Rectal smooth muscle tissue (tissue), 1 donor: Measurements from ENCODE around the gene SPR.

Experiments used
- H3K27ac ChIP-seq: one replicate; pipeline ENCODE4 v1.7.0; 2013; ENCODE audit warnings: low read depth, low read length, inconsistent platforms
- H3K27me3 ChIP-seq: one replicate; pipeline ENCODE4 v1.7.0; 2013; ENCODE audit warnings: low read length; ENCODE audit not compliant: control insufficient read depth, insufficient read depth
- H3K36me3 ChIP-seq: one replicate; pipeline ENCODE4 v1.7.0; 2013; ENCODE audit warnings: low read length; ENCODE audit not compliant: control insufficient read depth, insufficient read depth
- H3K4me1 ChIP-seq: one replicate; pipeline ENCODE4 v1.7.0; 2013; ENCODE audit warnings: low read length; ENCODE audit not compliant: control insufficient read depth, insufficient read depth
- H3K4me3 ChIP-seq: one replicate; pipeline ENCODE4 v1.7.0; 2013; ENCODE audit warnings: low read length
- H3K9ac ChIP-seq: one replicate; pipeline ENCODE4 v1.7.0; 2013; ENCODE audit warnings: low read length

SPR gene

GRCh38 chr2:72887032-72887739 lies at the start of gene SPR:
SPR (plus strand) TSS chr2:72887408; CDS start chr2:72887433, 25 bp downstream.
- H3K9ac ChIP-seq = peak within 1 kb of the TSS; percentile 65
- H3K4me3 ChIP-seq = peak within 1 kb of the TSS; percentile 68
- H3K27me3 ChIP-seq = no peaks in the 10 kb centered on the region
- peak within 1 kb of the TSS; percentile 79 for H3K27ac ChIP-seq
- H3K36me3 ChIP-seq = peaks cover 12% of the 10 kb centered on the region
- H3K4me1 ChIP-seq = peaks cover 6% of the 10 kb centered on the region

GRCh38 chr2:72840066-72840465 lies 47.1 kb upstream of the SPR start:
- Histone ChIP-seq H3K4me3 (no peak overlapping the region), H3K36me3 (no peaks in the 10 kb centered on the region), H3K9ac (no peak overlapping the region), H3K27me3 (no peaks in the 10 kb centered on the region), H3K27ac (no peak overlapping the region), H3K4me1 (no peaks in the 10 kb centered on the region)

GRCh38 chr2:72841462-72842125 lies 45.6 kb upstream of the SPR start:
- H3K27me3 ChIP-seq = no peaks in the 10 kb centered on the region
- H3K9ac ChIP-seq = no peak overlapping the region
- H3K27ac ChIP-seq = no peak overlapping the region
- no peaks in the 10 kb centered on the region for H3K36me3 ChIP-seq
- H3K4me3 ChIP-seq = no peak overlapping the region
- no peaks in the 10 kb centered on the region for H3K4me1 ChIP-seq

GRCh38 chr2:72843301-72843700 lies 43.9 kb upstream of the SPR start:
- H3K27ac ChIP-seq = no peak overlapping the region
- H3K27me3 ChIP-seq = no peaks in the 10 kb centered on the region
- no peaks in the 10 kb centered on the region for H3K36me3 ChIP-seq
- no peak overlapping the region for H3K4me3 ChIP-seq
- H3K9ac ChIP-seq = no peak overlapping the region
- no peaks in the 10 kb centered on the region for H3K4me1 ChIP-seq

GRCh38 chr2:72846171-72847095 lies 40.8 kb upstream of the SPR start:
- Histone ChIP-seq H3K9ac (no peak overlapping the region), H3K4me3 (no peak overlapping the region), H3K4me1 (no peaks in the 10 kb centered on the region), H3K36me3 (no peaks in the 10 kb centered on the region), H3K27me3 (peaks cover 4% of the 10 kb centered on the region), H3K27ac (no peak overlapping the region)

GRCh38 chr2:72847534-72848315 lies 39.5 kb upstream of the SPR start:
- Histone ChIP-seq H3K4me1 (no peaks in the 10 kb centered on the region), H3K36me3 (no peaks in the 10 kb centered on the region), H3K4me3 (no peak overlapping the region), H3K27me3 (peaks cover 4% of the 10 kb centered on the region), H3K9ac (no peak overlapping the region), H3K27ac (no peak overlapping the region)

GRCh38 chr2:72848436-72849137 lies 38.6 kb upstream of the SPR start:
- Histone ChIP-seq H3K27me3 (peaks cover 4% of the 10 kb centered on the region), H3K4me3 (no peak overlapping the region), H3K36me3 (no peaks in the 10 kb centered on the region), H3K4me1 (no peaks in the 10 kb centered on the region), H3K27ac (no peak overlapping the region), H3K9ac (no peak overlapping the region)

- H3K4me1 ChIP-seq = no peaks in the 10 kb centered on the region
- H3K4me3 ChIP-seq = no peak overlapping the region
- no peak overlapping the region for H3K9ac ChIP-seq
- no peak overlapping the region for H3K27ac ChIP-seq
- H3K27me3 ChIP-seq = peaks cover 4% of the 10 kb centered on the region
- H3K36me3 ChIP-seq = no peaks in the 10 kb centered on the region
Observed at GRCh38 chr2:72849138-72849462, 38.1 kb upstream of the SPR start.

GRCh38 chr2:72851333-72851732 lies 35.9 kb upstream of the SPR start:
- Histone ChIP-seq H3K4me3 (no peak overlapping the region), H3K27ac (no peak overlapping the region), H3K4me1 (no peaks in the 10 kb centered on the region), H3K36me3 (no peaks in the 10 kb centered on the region), H3K9ac (no peak overlapping the region), H3K27me3 (peaks cover 4% of the 10 kb centered on the region)

- Histone ChIP-seq H3K36me3 (no peaks in the 10 kb centered on the region), H3K27ac (no peak overlapping the region), H3K4me3 (no peak overlapping the region), H3K27me3 (peaks cover 2% of the 10 kb centered on the region), H3K9ac (no peak overlapping the region), H3K4me1 (no peaks in the 10 kb centered on the region)
Observed at GRCh38 chr2:72859831-72860262, 27.4 kb upstream of the SPR start.

GRCh38 chr2:72862239-72862988 lies 24.8 kb upstream of the SPR start:
- H3K9ac ChIP-seq = no peak overlapping the region

More at GRCh38 chr2:72862239-72862988, 24.8 kb upstream of the SPR start:
- Histone ChIP-seq H3K4me3 (peak overlapping the region; percentile 34), H3K36me3 (no peaks in the 10 kb centered on the region), H3K27me3 (peaks cover 2% of the 10 kb centered on the region), H3K4me1 (no peaks in the 10 kb centered on the region), H3K27ac (no peak overlapping the region)
